Fibroblast of peridontal ligament (primary cell): ENCODE data around the gene PALB2.

Source experiments
- DNase-seq: peaks from one replicate; pipeline ENCODE4 v3.0.0-alpha.2; 2010; ENCODE audit errors: extremely low read depth

Gene PALB2

DNA sequence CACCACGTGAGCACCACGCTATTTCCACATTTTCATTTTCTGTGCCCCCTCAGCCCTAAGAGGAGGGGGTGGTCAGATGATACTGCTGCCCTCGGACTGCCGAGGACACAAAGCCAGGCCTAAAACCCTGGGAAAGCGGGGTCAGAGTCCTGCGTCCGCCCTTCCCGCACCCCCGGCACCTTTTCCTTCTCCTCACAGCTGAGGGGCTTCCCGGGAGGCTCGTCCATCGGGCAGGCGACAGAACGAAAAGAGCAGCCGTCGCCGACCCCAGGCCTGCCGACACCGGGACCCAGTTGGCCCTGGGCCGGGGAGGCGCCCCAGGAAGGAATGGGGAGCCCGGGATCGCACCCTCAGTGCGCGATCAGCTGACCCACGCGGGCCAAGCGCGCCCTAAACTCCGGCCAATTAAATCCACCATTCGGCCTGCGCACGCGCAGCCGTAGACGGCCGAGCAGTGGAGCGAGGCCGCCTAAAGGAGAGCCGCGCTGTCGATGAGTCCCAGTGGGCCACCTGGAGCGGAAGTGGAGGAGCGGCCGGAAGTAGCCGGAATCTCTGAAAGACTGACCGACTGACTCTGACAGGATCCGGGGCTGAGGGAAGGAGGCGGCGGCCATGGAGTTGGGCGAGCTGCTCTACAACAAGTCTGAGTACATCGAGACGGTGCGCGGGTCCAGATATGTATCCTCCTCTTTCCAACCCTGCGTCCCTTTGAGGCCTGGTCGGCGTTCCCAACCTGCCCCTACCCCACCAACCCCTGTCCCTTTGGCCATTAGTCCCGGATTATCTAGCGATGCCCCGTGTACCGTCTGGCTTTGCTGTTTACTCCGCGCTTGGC lies at the start of gene PALB2, which contains the start of gene DCTN5:
PALB2 (minus strand) TSS at position 380 of the 835 bp plus-strand sequence; CDS start at position 227, 153 bp downstream.
DCTN5 (plus strand) TSS at position 536 of the 835 bp plus-strand sequence; CDS start at position 613, 77 bp downstream.
- DNase-seq = peak; percentile 91

GRCh38 chr16:23689442-23690187 lies 48.5 kb upstream of the PALB2 start:
- no peak for DNase-seq

GRCh38 chr16:23687034-23687808 lies 46.1 kb upstream of the PALB2 start:
- no peak for DNase-seq

- DNase-seq = no peak
Measured at GRCh38 chr16:23683487-23683886, 42.4 kb upstream of the PALB2 start.

GRCh38 chr16:23682181-23682580 lies 41.1 kb upstream of the PALB2 start:
- peak; percentile 52 for DNase-seq

GRCh38 chr16:23679986-23680336 lies 38.9 kb upstream of the PALB2 start:
- DNase-seq = no peak

- DNase-seq = no peak
Measured at GRCh38 chr16:23679274-23679985, 38.3 kb upstream of the PALB2 start.

DNA sequence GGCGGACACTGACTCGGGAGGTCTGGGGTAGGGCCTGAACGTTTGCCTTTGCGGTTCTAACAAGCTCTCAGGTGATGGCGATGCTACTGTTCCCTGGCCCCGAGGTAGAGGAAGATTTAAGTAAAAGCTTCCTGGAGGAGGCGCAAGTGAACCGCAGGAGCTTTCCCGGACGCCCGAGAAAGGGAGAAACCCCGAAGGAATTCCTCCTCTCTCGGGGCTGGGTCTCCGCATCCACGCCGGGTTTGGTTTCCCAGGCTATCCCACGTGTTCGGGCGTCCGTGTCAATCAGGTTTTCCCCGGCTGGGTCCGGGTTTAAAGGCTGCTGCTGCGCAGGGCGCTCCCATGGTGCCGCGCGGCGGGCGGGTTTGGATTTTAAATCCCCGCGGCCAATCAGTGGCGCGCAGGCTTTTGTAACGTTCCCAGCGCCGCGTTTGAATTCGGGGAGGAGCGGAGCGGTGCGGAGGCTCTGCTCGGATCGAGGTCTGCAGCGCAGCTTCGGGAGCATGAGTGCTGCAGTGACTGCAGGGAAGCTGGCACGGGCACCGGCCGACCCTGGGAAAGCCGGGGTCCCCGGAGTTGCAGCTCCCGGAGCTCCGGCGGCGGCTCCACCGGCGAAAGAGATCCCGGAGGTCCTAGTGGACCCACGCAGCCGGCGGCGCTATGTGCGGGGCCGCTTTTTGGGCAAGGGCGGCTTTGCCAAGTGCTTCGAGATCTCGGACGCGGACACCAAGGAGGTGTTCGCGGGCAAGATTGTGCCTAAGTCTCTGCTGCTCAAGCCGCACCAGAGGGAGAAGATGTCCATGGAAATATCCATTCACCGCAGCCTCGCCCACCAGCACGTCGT lies 37.5 kb upstream of the PALB2 start, which contains the start of gene PLK1:
PLK1 (plus strand) TSS at position 460 of the 844 bp plus-strand sequence; CDS start at position 504, 44 bp downstream.
- peak; percentile 67 for DNase-seq

- no peak for DNase-seq
Measured at GRCh38 chr16:23676924-23677480, 35.9 kb upstream of the PALB2 start.

DNA sequence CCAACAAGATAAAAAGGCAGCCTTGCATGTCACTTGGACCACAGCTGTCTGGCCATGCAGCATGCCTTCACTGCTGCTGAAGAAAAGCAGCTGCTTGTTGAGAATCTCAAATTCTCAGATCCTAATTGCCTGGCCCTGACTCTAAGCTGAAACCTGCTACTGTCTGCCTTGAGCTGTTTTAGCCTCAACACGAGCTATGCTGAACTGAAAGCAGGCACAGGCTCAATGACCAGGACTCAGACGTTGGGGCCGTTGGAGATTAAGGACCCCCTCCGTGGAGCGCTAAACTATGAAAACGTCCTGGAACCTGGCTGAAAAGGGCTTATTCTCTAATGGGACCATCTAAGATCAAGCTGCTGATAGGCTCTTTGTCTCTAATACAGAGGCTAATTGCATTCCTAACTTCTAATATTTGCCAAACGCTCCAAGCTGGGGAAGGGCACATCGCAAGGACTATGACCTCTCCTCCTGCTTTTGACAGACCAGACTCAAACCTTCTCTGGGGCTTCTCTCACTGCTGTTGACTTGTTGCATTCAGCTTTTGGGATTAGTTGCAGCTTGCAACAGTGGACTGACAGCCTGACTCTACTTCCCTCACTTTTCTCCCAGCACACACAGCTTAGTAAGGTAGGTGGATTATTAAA lies 33.0 kb upstream of the PALB2 start:
- DNase-seq = no peak

DNA sequence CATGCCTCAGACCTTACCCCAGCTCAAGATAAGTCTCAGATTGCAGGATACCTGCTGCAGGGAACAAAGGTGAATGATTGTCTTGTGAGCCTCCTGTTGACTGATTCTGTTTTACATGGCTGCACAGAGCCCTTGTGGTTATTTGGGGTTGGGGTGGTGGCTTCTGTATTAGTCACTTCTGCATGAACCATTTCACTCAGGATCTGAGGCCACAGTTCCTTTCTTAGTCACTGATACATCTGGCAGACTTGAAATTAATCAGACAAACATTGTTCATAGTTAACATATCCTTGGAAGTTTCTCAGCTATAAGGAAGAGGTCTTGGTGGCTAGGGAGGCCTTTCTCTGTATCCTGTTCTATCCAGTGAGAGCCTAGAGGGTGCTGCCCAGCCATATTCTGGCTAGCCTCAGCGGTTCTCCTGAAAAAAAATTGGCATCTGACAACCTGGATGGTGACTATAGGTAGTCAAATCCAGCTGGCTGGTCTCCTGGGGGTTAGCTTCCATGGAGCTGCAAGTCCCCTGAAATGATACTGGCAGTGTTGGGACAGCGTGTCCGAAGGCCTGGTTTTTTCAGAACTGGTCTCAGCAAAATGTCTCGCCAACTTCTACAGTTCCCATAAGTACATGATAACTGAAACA lies 29.1 kb upstream of the PALB2 start:
- peak; percentile 83 for DNase-seq

DNA sequence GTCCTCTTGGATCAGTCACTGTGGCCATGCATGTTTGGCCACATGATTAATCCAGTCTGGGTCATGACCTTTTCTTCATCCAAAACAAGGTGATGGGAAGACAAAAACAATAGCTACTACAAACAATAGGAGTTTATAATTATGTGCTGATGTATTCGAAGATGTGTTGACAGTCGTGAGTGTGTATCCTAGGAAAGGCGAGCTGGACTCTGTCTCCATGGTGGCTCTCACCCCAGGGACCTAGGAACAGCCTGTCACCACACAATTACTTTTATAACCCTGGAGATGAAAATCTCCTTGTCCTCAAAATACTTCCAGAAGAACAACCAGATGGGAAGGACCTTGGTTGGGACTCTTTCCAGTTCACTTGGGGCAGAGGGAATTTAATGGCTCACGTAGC lies 27.8 kb upstream of the PALB2 start:
- DNase-seq = no peak

DNA sequence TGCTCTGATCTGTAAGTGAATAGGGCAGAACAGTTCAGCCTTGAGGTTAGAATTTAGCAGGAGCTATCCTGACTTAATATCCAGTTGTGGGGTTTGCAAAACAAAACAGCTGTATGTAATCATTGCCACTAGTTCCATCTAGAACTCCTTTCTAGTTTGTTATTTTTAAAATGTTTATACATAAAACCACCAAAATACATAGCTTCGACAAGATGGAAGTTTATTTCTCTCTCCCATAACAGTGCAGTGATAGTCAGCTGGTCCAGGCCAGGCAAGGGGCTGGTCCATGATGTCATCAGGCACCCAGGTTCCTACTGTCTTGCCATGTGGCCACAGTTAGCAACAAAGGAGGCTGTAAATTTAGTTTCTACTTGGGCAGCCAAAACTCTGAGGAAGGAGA lies 27.1 kb upstream of the PALB2 start:
- peak; percentile 79 for DNase-seq

DNA sequence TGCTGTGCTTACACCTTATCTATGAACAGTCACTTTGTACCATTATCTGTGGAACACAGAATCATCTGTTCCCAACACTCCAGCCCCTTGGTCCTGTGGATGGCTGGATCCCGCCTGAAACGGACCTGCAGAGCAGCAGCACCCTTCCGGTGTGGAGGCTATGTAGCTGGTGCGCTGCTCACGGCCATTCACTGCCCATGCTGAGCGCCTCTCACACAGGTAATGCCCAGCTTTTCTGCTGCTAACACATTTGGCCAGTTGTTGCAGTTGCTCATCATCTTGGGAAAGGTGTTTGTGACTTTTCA lies 26.2 kb upstream of the PALB2 start:
- no peak for DNase-seq

- no peak for DNase-seq
Measured at GRCh38 chr16:23666571-23667354, 25.7 kb upstream of the PALB2 start.

- no peak for DNase-seq
Measured at GRCh38 chr16:23663918-23664317, 22.8 kb upstream of the PALB2 start.

DNA sequence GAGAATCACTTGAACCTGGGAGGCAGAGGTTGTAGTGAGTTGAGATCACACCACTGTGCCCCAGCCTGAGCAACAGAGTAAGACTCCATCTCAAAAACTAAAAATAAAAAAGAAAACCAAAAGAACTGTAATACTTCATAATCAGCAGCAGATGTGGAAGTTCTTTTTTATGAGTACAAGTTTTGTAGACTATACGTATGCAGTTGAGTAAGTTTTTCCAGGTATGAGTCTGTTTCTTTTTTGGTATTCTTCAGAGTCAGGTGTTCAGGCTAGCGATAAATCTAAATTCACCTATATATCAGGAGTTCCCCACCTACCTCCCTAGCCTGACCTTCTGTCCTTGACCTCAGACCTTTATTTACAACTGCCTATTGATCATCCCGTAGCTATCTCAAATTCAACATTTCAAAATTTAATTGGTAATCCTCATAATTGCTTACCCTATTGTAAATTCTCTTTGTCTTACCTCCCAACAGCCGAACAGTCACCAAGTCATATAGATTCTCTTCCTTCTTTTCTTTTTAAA lies 10.9 kb upstream of the PALB2 start:
- no peak for DNase-seq
